A673 (cell line): ENCODE measurements around the gene NFKBIE. TPM values are rescaled to one million over a fixed set of nuclear protein-coding genes. Genes with fewer than 3 reads are reported as not detected.

Experiments
- BruUV-seq: library from RNA; stranded (reverse); fragments of 400-500 nt; replicated peaks from 2 replicates; lab custom pipeline; 2021; lab: Mats Ljungman, UMichigan
- CTCF ChIA-PET: fragments of 300-600 bp; sonication (Branson Sonifier 250); formaldehyde crosslinking; loops from one replicate; lab custom pipeline; 2022; ENCODE audit warnings: antibody characterized with exemption; lab: Charles Lee
- POLR2A ChIA-PET: fragments of 300-600 bp; sonication (Branson Sonifier 250); formaldehyde crosslinking; loops from one replicate; lab custom pipeline; 2022; ENCODE audit warnings: antibody characterized with exemption; ENCODE audit not compliant: low non-redundant PET; lab: Charles Lee
- DNase-seq: peaks from one replicate; pipeline ENCODE4 v3.0.0-alpha.2; 2015; ENCODE audit warnings: low spot score
- H3K27ac ChIP-seq: fragments of 200-600 bp; sonication (generic); 2 replicates; pipeline ENCODE4 v1.5.1; 2016; ENCODE audit warnings: mixed run types, low read depth, mild to moderate bottlenecking, mixed read lengths, antibody characterized with exemption, low read length; ENCODE audit not compliant: poor library complexity, severe bottlenecking
- H3K27me3 ChIP-seq: fragments of 200-600 bp; sonication (generic); replicated peaks from 2 replicates; pipeline ENCODE4 v1.6.1; 2017; ENCODE audit warnings: mixed run types, low read depth, mild to moderate bottlenecking, mixed read lengths, antibody characterized with exemption, low read length; ENCODE audit not compliant: insufficient read depth, poor library complexity
- H3K36me3 ChIP-seq: fragments of 200-600 bp; sonication (generic); 2 replicates; pipeline ENCODE4 v1.6.1; 2016; ENCODE audit warnings: mixed run types, mild to moderate bottlenecking, mixed read lengths, antibody characterized with exemption, low read length; ENCODE audit not compliant: insufficient read depth, poor library complexity, severe bottlenecking
- H3K4me1 ChIP-seq: fragments of 200-600 bp; sonication (generic); 2 replicates; pipeline ENCODE4 v1.6.1; 2017; ENCODE audit warnings: mixed run types, mild to moderate bottlenecking, mixed read lengths, antibody characterized with exemption, low read length; ENCODE audit not compliant: insufficient read depth, poor library complexity, severe bottlenecking
- H3K4me3 ChIP-seq: fragments of 200-600 bp; sonication (generic); 2 replicates; pipeline ENCODE4 v1.5.1; 2016; ENCODE audit warnings: low read depth, mixed run types, mild to moderate bottlenecking, mixed read lengths, low read length; ENCODE audit not compliant: poor library complexity, severe bottlenecking
- H3K9me3 ChIP-seq: fragments of 200-600 bp; sonication (generic); 2 replicates; pipeline ENCODE4 v1.6.1; 2016; ENCODE audit warnings: mixed run types, low read depth, mild to moderate bottlenecking, mixed read lengths, antibody characterized with exemption, low read length; ENCODE audit not compliant: poor library complexity, severe bottlenecking
- CTCF ChIP-seq: fragments of 300-800, 200-600 bp; sonication (generic); conservative IDR thresholded peaks from 2 replicates; pipeline ENCODE4 v1.5.1; 2017; ENCODE audit warnings: low read depth, mild to moderate bottlenecking, antibody characterized with exemption, low read length, moderate library complexity, mixed read lengths
- EZH2 ChIP-seq: fragments of 200-600 bp; sonication (generic); IDR thresholded peaks from 2 replicates; pipeline ENCODE4 v1.6.1; 2017; ENCODE audit warnings: borderline replicate concordance, low read depth, mild to moderate bottlenecking, mixed read lengths, antibody characterized with exemption, low read length; ENCODE audit not compliant: poor library complexity, severe bottlenecking
- intact Hi-C: fragments of 100-400 bp; cut with micrococcal nuclease; formaldehyde crosslinking; loops from one replicate; pipeline ENCODE4 v1.10.0; 2022; ENCODE audit not compliant: unreplicated experiment
- total RNA-seq: library from RNA; stranded (reverse); gene quantifications from 2 replicates; pipeline ENCODE4 v1.2.3, GENCODE V29; 2021

NFKBIE gene
- total RNA-seq, 1 experiment from 2014 or later: 5.2 TPM

GRCh38 chr6:44264154-44265006 lies 971 bp downstream of the NFKBIE start:
- Histone ChIP-seq H3K4me1 (peaks cover 20% of the 10 kb centered on the region), H3K4me3 (peak overlapping the region; percentile 94), H3K27ac (peak overlapping the region; percentile 79), H3K36me3 (peaks cover 2% of the 10 kb centered on the region), H3K9me3 (no peaks in the 10 kb centered on the region), H3K27me3 (no peaks in the 10 kb centered on the region)
- ChIA-PET CTCF (interaction anchor here (0.7 kb wide), 1 partner anchor 168 kb away, joined by 7 read pairs; no protein-coding TSS in a partner anchor), POLR2A (no interaction called here)
- intact Hi-C loops: loop anchor here (5.0 kb wide), 1 partner anchor 193 kb away; no protein-coding TSS in a partner anchor
- TF ChIP-seq EZH2 (no peak), CTCF (no peak)
- BruUV-seq: TSS peak; percentile 58
- DNase-seq: no peak

- intact Hi-C loops: no loop called here
Measured at GRCh38 chr6:44263354-44264100, 1.8 kb downstream of the NFKBIE start.

More at GRCh38 chr6:44263354-44264100, 1.8 kb downstream of the NFKBIE start:
- no peak overlapping the region for H3K4me3 ChIP-seq
- H3K9me3 ChIP-seq: no peaks in the 10 kb centered on the region
- DNase-seq: no peak
- ChIA-PET CTCF (no interaction called here), POLR2A (no interaction called here)
- H3K27ac ChIP-seq: no peak overlapping the region
- no TSS peak for BruUV-seq
- peaks cover 2% of the 10 kb centered on the region for H3K36me3 ChIP-seq
- TF ChIP-seq EZH2 (no peak), CTCF (no peak)
- H3K27me3 ChIP-seq: no peaks in the 10 kb centered on the region
- peaks cover 20% of the 10 kb centered on the region for H3K4me1 ChIP-seq
